H9 (cell line): ENCODE measurements around the gene CNNM3. TPM values are rescaled to one million over a fixed set of nuclear protein-coding genes. Genes with fewer than 3 reads are reported as not detected.

Experiments used
- DNase-seq: peaks from one replicate; pipeline ENCODE4 v3.0.0-alpha.2; 2017
- H2AFZ ChIP-seq: one replicate; pipeline ENCODE4 v1.6.1; 2013; ENCODE audit warnings: mild to moderate bottlenecking, low read length, control low read depth, moderate library complexity
- H2AK5ac ChIP-seq: 2 replicates; pipeline ENCODE4 v1.6.1; 2013; ENCODE audit warnings: low read length, control low read depth, mixed read lengths; ENCODE audit not compliant: insufficient read length
- H2BK120ac ChIP-seq: one replicate; pipeline ENCODE4 v1.6.1; 2013; ENCODE audit warnings: low read depth, mild to moderate bottlenecking, low read length, control low read depth, inconsistent platforms; ENCODE audit not compliant: poor library complexity, severe bottlenecking
- H2BK12ac ChIP-seq: 2 replicates; pipeline ENCODE4 v1.6.1; 2013; ENCODE audit warnings: low read length, control low read depth, mixed read lengths, low read depth; ENCODE audit not compliant: insufficient read length
- H2BK15ac ChIP-seq: 2 replicates; pipeline ENCODE4 v1.6.1; 2013; ENCODE audit warnings: low read depth, low read length, control low read depth
- H2BK20ac ChIP-seq: one replicate; pipeline ENCODE4 v1.6.1; 2013; ENCODE audit warnings: low read depth, mild to moderate bottlenecking, low read length, control low read depth, inconsistent platforms; ENCODE audit not compliant: poor library complexity, severe bottlenecking
- H2BK5ac ChIP-seq: 2 replicates; pipeline ENCODE4 v1.6.1; 2013; ENCODE audit warnings: low read length, control low read depth, mixed read lengths; ENCODE audit not compliant: insufficient read length
- H3K14ac ChIP-seq: 2 replicates; pipeline ENCODE4 v1.6.1; 2013; ENCODE audit warnings: low read length, control low read depth; ENCODE audit not compliant: insufficient read depth
- H3K18ac ChIP-seq: 2 replicates; pipeline ENCODE4 v1.6.1; 2013; ENCODE audit warnings: low read depth, mild to moderate bottlenecking, mixed read lengths, low read length, control low read depth; ENCODE audit not compliant: insufficient read length
- H3K23ac ChIP-seq: 2 replicates; pipeline ENCODE4 v1.6.1; 2013; ENCODE audit warnings: low read length, control low read depth, mixed read lengths, low read depth; ENCODE audit not compliant: insufficient read length
- H3K23me2 ChIP-seq: 2 replicates; pipeline ENCODE4 v1.6.1; 2013; ENCODE audit warnings: low read depth, mild to moderate bottlenecking, mixed read lengths, low read length, control low read depth; ENCODE audit not compliant: insufficient read length, poor library complexity, severe bottlenecking
- H3K27ac ChIP-seq: 2 replicates; pipeline ENCODE4 v1.5.1; 2013; ENCODE audit warnings: low read length, control low read depth, mixed read lengths, low read depth; ENCODE audit not compliant: insufficient read length
- H3K27me3 ChIP-seq: 2 replicates; pipeline ENCODE4 v1.6.1; 2013; ENCODE audit warnings: low read length, control low read depth, inconsistent platforms; ENCODE audit not compliant: insufficient read depth
- H3K4ac ChIP-seq: 2 replicates; pipeline ENCODE4 v1.6.1; 2013; ENCODE audit warnings: low read depth, mild to moderate bottlenecking, control low read depth, inconsistent platforms, low read length, moderate library complexity
- H3K4me1 ChIP-seq: 2 replicates; pipeline ENCODE4 v1.6.1; 2013; ENCODE audit warnings: low read length, control low read depth, inconsistent platforms; ENCODE audit not compliant: insufficient read depth
- H3K4me2 ChIP-seq: 2 replicates; pipeline ENCODE4 v1.6.1; 2013; ENCODE audit warnings: low read length, control low read depth, mixed read lengths; ENCODE audit not compliant: insufficient read length, insufficient read depth
- H3K56ac ChIP-seq: 2 replicates; pipeline ENCODE4 v1.6.1; 2013; ENCODE audit warnings: low read depth, mild to moderate bottlenecking, mixed read lengths, low read length, control low read depth; ENCODE audit not compliant: insufficient read length
- H3K79me1 ChIP-seq: 2 replicates; pipeline ENCODE4 v1.6.1; 2013; ENCODE audit warnings: low read depth, mild to moderate bottlenecking, moderate library complexity, low read length, control low read depth, inconsistent platforms; ENCODE audit not compliant: insufficient read depth, poor library complexity, severe bottlenecking
- H3K79me2 ChIP-seq: 2 replicates; pipeline ENCODE4 v1.6.1; 2013; ENCODE audit warnings: low read length, control low read depth, inconsistent platforms; ENCODE audit not compliant: insufficient read depth
- H3K9ac ChIP-seq: 2 replicates; pipeline ENCODE4 v1.6.1; 2013; ENCODE audit warnings: low read length, control low read depth, mixed read lengths; ENCODE audit not compliant: insufficient read length; ENCODE audit errors: extremely low read depth
- H3K9me3 ChIP-seq: one replicate; pipeline ENCODE4 v1.6.1; 2013; ENCODE audit warnings: low read depth, low read length, inconsistent platforms; ENCODE audit not compliant: control insufficient read depth
- H3T11ph ChIP-seq: one replicate; pipeline ENCODE4 v1.6.1; 2013; ENCODE audit warnings: mild to moderate bottlenecking, low read length, control low read depth, inconsistent platforms
- H4K20me1 ChIP-seq: one replicate; pipeline ENCODE4 v1.6.1; 2013; ENCODE audit not compliant: control insufficient read depth, insufficient read length, insufficient read depth
- H4K5ac ChIP-seq: 2 replicates; pipeline ENCODE4 v1.6.1; 2013; ENCODE audit warnings: low read depth, mild to moderate bottlenecking, mixed read lengths, low read length, control low read depth; ENCODE audit not compliant: insufficient read length
- H4K8ac ChIP-seq: replicated peaks from 2 replicates; pipeline ENCODE4 v1.6.1; 2013; ENCODE audit warnings: low read length, control low read depth, mixed read lengths, low read depth; ENCODE audit not compliant: insufficient read length
- H4K91ac ChIP-seq: 2 replicates; pipeline ENCODE4 v1.6.1; 2013; ENCODE audit warnings: low read depth, mild to moderate bottlenecking, moderate library complexity, mixed read lengths, low read length, control low read depth; ENCODE audit not compliant: insufficient read length
- H3K27ac Mint-ChIP-seq, 3 experiments: 2 replicates in 2 of 3; 3 replicates in 1 of 3; pipeline ENCODE4 v1.8.0; 2020 to 2021; ENCODE audit warnings: mixed read lengths in 3 of 3, mild to moderate bottlenecking in 1 of 3, moderate library complexity in 1 of 3
- H3K27me3 Mint-ChIP-seq: 2 replicates; pipeline ENCODE4 v1.8.0; 2021; ENCODE audit warnings: low read depth, mild to moderate bottlenecking, moderate library complexity, mixed read lengths
- H3K36me3 Mint-ChIP-seq, 3 experiments: 2 replicates in 2 of 3; 3 replicates in 1 of 3; pipeline ENCODE4 v1.8.0; 2020 to 2021; ENCODE audit warnings: low read depth in 3 of 3, mixed read lengths in 3 of 3; ENCODE audit not compliant: insufficient read depth in 1 of 3
- H3K4me1 Mint-ChIP-seq, 2 experiments: 2 replicates each; pipeline ENCODE4 v1.8.0; 2020; ENCODE audit warnings: mixed read lengths in 2 of 2
- H3K4me3 Mint-ChIP-seq, 2 experiments: 2 replicates in 1 of 2; 3 replicates in 1 of 2; pipeline ENCODE4 v1.8.0; 2020 to 2021; ENCODE audit warnings: mild to moderate bottlenecking in 2 of 2, mixed read lengths in 2 of 2, moderate library complexity in 1 of 2
- H3K9me3 Mint-ChIP-seq, 2 experiments: 2 replicates in 1 of 2; 3 replicates in 1 of 2; pipeline ENCODE4 v1.8.0; 2020; ENCODE audit warnings: mild to moderate bottlenecking in 2 of 2, mixed read lengths in 2 of 2, moderate library complexity in 1 of 2
- WGBS: extraction: QIAGEN DNeasy Blood & Tissue Kit; methylation state at CpG from one replicate; pipeline ENCODE4 v1.1.7; 2013; ENCODE audit warnings: missing lambda C conversion rate, low lambda C conversion rate, mixed read lengths; ENCODE audit not compliant: insufficient read length; ENCODE audit errors: extremely low coverage; 5-methylcytosine and 5-hydroxymethylcytosine counted together
- total RNA-seq: library from RNA; stranded (reverse); gene quantifications from 2 replicates; pipeline ENCODE4 v1.2.1, GENCODE V29; 2021
- TF ChIP-seq, protein P1 (sequence below): fragments of 200-600 bp; sonication (generic); conservative IDR thresholded peaks from 3 replicates; pipeline ENCODE4 v1.8.0; 2021; ENCODE audit warnings: antibody characterized with exemption, mild to moderate bottlenecking

The CNNM3 gene
- total RNA-seq, 1 experiment from 2014 or later, result 25.0 TPM

DNA sequence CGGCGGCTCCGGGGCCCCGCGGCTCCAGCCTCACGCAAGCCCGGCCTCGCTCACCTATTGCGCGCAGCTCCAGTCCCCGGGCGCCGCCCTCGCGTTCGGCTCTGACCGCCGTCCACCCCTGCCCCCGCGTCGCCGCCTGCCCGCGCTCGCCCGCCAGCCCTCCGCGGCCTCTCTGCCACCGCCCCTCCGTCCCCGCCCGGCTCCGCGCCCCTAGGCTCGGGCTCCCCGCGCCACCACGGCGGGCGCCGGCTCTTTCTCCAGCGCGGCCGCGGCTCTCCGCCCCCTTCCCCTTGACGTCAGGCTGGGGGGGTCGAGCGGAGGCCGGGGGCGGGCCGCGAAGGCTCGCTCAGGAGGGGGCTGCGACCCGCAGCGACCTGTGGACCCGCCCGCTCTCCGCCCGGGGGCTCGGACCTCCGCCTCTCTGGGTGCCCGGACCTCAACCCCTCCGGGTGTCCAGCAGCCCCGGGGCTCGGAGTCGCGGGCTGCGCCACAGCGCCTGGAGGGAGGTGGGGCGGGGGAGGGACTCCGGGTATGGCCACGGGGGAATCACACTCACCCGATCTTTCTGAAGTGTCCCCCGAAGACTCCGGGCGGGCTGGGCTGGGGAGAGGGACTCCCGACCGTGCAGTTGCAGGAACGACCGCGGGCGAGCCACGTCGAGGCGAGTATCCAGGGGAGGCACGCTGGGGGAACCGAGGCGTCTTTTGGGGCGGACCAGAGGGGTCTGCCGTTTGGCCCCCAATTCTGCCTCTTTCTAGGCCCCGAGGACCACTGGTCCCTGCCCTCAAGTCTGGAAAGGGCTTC lies 54.0 kb downstream of the CNNM3 start, which contains the start of gene SEMA4C:
SEMA4C (minus strand) TSS at position 259 of the 804 bp plus-strand sequence. CDS start 2,194 bp downstream, outside the sequence.
- Histone ChIP-seq H3K23me2 (peaks cover 16% of the 10 kb centered on the region), H4K20me1 (no peaks in the 10 kb centered on the region), H2BK15ac (no peak within 1 kb of the TSS), H3K79me2 (peaks cover 10% of the 10 kb centered on the region; the same call in 1 of the 2 replicates), H3K9ac (peak within 1 kb of the TSS; percentile 57), H3K18ac (peak within 1 kb of the TSS; percentile 78), H2AFZ (no peak within 1 kb of the TSS), H2AK5ac (no peak within 1 kb of the TSS), H3K79me1 (peaks cover 10% of the 10 kb centered on the region), H2BK5ac (no peak within 1 kb of the TSS), H4K91ac (no peak within 1 kb of the TSS), H3K23ac (no peak within 1 kb of the TSS), H3K27me3 (no peaks in the 10 kb centered on the region), H3K27ac (no peak within 1 kb of the TSS), H4K8ac (no peak within 1 kb of the TSS), H2BK20ac (no peak within 1 kb of the TSS), H3T11ph (no peak within 1 kb of the TSS), H3K4me2 (peak within 1 kb of the TSS; percentile 79), H3K9me3 (no peaks in the 10 kb centered on the region), H2BK120ac (no peak within 1 kb of the TSS), H3K4ac (no peak within 1 kb of the TSS), H2BK12ac (no peak within 1 kb of the TSS), H3K4me1 (peaks cover 3% of the 10 kb centered on the region; the same call in 1 of the 2 replicates), H4K5ac (no peak within 1 kb of the TSS), H3K56ac (no peak within 1 kb of the TSS), H3K14ac (peak within 1 kb of the TSS; percentile 96)
- no CpG with 5 or more reads among the region's 93 CpGs for WGBS
- Mint-ChIP-seq H3K4me3 (peak within 1 kb of the TSS; percentile 84 to 85), H3K9me3 (no peaks in the 10 kb centered on the region), H3K27me3 (no peaks in the 10 kb centered on the region; the same call in 1 of the 2 replicates), H3K27ac (peak within 1 kb of the TSS in 2 of 3 experiments; percentile 44 to 52; a peak in 1 of 7 replicates), H3K4me1 (peaks cover 35 to 45% of the 10 kb centered on the region in 2 experiments), H3K36me3 (peaks cover 10 to 28% (median 21%) of the 10 kb centered on the region in 3 experiments)
- no peak for DNase-seq
- TF ChIP-seq, protein P1, sequence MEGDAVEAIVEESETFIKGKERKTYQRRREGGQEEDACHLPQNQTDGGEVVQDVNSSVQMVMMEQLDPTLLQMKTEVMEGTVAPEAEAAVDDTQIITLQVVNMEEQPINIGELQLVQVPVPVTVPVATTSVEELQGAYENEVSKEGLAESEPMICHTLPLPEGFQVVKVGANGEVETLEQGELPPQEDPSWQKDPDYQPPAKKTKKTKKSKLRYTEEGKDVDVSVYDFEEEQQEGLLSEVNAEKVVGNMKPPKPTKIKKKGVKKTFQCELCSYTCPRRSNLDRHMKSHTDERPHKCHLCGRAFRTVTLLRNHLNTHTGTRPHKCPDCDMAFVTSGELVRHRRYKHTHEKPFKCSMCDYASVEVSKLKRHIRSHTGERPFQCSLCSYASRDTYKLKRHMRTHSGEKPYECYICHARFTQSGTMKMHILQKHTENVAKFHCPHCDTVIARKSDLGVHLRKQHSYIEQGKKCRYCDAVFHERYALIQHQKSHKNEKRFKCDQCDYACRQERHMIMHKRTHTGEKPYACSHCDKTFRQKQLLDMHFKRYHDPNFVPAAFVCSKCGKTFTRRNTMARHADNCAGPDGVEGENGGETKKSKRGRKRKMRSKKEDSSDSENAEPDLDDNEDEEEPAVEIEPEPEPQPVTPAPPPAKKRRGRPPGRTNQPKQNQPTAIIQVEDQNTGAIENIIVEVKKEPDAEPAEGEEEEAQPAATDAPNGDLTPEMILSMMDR, result no peak
